ENCODE data around the gene ACTG1. TPM values are rescaled to one million over a fixed set of nuclear protein-coding genes. Genes with fewer than 3 reads are reported as not detected.

ACTG1 gene
- total and polyA plus RNA-seq, 12 donors: 290 to 1,180 (median 345) TPM

GRCh38 chr17:81544281-81544974 lies 31.8 kb upstream of the ACTG1 start:
- H3K36me3 ChIP-seq: peaks cover 0 to 96% (median 48%) of the 10 kb centered on the region in 9 donors
- DNase-seq (peak in 1 of 2 donors; percentile 7), ATAC-seq (no peak)
- intact Hi-C loops (cut with DNase I): no loop called here
- no peak for TF ChIP-seq CTCF (IDR thresholded peaks at IDR 0.05)
- no peaks in the 10 kb centered on the region for H3K27me3 ChIP-seq
- 95 to 96% methylated on average over 16 of the region's 16 CpGs for WGBS, 2 donors
- H3K9me3 ChIP-seq: no peaks in the 10 kb centered on the region
- H3K4me3 ChIP-seq: no peak overlapping the region
- H3K4me1 ChIP-seq: peaks cover 0 to 16% (median 5%) of the 10 kb centered on the region in 9 donors
- no peak overlapping the region for H3K27ac ChIP-seq

- Histone ChIP-seq H3K27me3 (no peaks in the 10 kb centered on the region), H3K9me3 (no peaks in the 10 kb centered on the region), H3K27ac (peak overlapping the region in 4 of 10 donors; percentile 10 to 55 (median 38)), H3K4me1 (peaks cover 0 to 16% (median 5%) of the 10 kb centered on the region in 9 donors), H3K36me3 (peaks cover 0 to 92% (median 48%) of the 10 kb centered on the region in 9 donors), H3K4me3 (no peak overlapping the region)
- ATAC-seq (peak in 1 of 8 donors; percentile 12), DNase-seq (no peak)
- no peak for TF ChIP-seq CTCF (IDR thresholded peaks at IDR 0.05)
- intact Hi-C loops (cut with DNase I): no loop called here
- 91 to 95% methylated on average over 15 of the region's 15 CpGs for WGBS, 2 donors
These were observed 31.2 kb upstream of the ACTG1 start for GRCh38 chr17:81543756-81544155.

GRCh38 chr17:81543339-81543675 lies 30.7 kb upstream of the ACTG1 start:
- TF ChIP-seq CTCF (IDR thresholded peaks at IDR 0.05): no peak
- WGBS, 2 donors: 72 to 78% methylated on average over 14 of the region's 14 CpGs
- Histone ChIP-seq H3K27ac (peak overlapping the region in 4 of 10 donors; percentile 10 to 55 (median 38)), H3K4me3 (no peak overlapping the region), H3K27me3 (no peaks in the 10 kb centered on the region), H3K36me3 (peaks cover 0 to 90% (median 46%) of the 10 kb centered on the region in 9 donors), H3K9me3 (no peaks in the 10 kb centered on the region), H3K4me1 (peaks cover 0 to 16% (median 5%) of the 10 kb centered on the region in 9 donors)
- peak in 1 of 2 donors; percentile 54 for DNase-seq
- intact Hi-C loops (cut with DNase I): no loop called here
- peak; percentile 15 to 76 (median 60) for ATAC-seq

GRCh38 chr17:81542431-81543338 lies 30.1 kb upstream of the ACTG1 start:
- Histone ChIP-seq H3K9me3 (no peaks in the 10 kb centered on the region), H3K27ac (peak overlapping the region in 1 of 10 donors; percentile 52), H3K4me3 (no peak overlapping the region), H3K4me1 (peaks cover 0 to 18% (median 5%) of the 10 kb centered on the region in 9 donors), H3K27me3 (peaks cover 0 to 6% (median 3%) of the 10 kb centered on the region in 7 donors), H3K36me3 (peaks cover 0 to 87% (median 40%) of the 10 kb centered on the region in 9 donors)
- peak in 1 of 2 donors; percentile 7 for DNase-seq
- intact Hi-C loops (cut with DNase I): no loop called here
- ATAC-seq: peak in 1 of 8 donors; percentile 10
- TF ChIP-seq CTCF (IDR thresholded peaks at IDR 0.05): no peak
- 87 to 88% methylated on average over 15 of the region's 15 CpGs for WGBS, 2 donors

Measured in heart right ventricle (tissue), 16 donors.